ENCODE results near the gene MAP6D1. TPM values are rescaled to one million over a fixed set of nuclear protein-coding genes. Genes with fewer than 3 reads are reported as not detected.

Gene MAP6D1
- total RNA-seq, 1 experiment from 2014 or later, result 7.1 TPM

DNA sequence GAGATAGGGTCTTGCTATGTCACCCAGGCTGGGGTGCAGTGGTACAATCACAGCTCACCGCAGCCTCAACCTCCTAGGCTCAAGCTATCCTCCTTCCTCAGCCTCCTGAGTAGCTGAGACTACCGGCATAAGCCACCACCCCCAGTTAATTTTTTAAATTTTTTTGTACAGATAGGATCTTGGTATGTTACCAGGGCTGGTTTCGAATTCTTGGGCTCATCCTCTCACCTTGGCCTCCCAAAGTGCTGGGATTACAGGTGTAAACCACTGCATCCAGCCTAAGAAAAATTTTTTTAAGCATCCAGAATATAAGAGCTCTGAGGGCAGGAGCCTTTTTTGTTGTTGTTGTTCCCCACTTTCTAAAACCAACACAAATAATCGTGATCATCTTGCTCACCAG, 14.4 kb upstream of the MAP6D1 start:
- Histone ChIP-seq H3K23me2 (ENCODE audit: insufficient read length, low read depth, low read length, poor library complexity, severe bottlenecking) (no peaks in the 10 kb centered on the region), H3K4me2 (ENCODE audit: insufficient read depth, insufficient read length, low read length) (no peak overlapping the region), H3K56ac (ENCODE audit: insufficient read length, low read depth, low read length) (no peak overlapping the region), H4K8ac (replicated peaks; ENCODE audit: insufficient read length, low read depth, low read length) (no peak overlapping the region), H4K91ac (ENCODE audit: insufficient read length, low read depth, low read length) (no peak overlapping the region), H3K9ac (ENCODE audit: extremely low read depth, insufficient read length, low read length) (no peak overlapping the region), H3K27me3 (ENCODE audit: insufficient read depth, low read length) (no peaks in the 10 kb centered on the region), H3K27ac (ENCODE audit: insufficient read length, low read depth, low read length) (no peak overlapping the region), H3T11ph (ENCODE audit: low read length) (no peak overlapping the region), H2AFZ (ENCODE audit: low read length) (no peak overlapping the region), H3K23ac (ENCODE audit: insufficient read length, low read depth, low read length) (no peak overlapping the region), H2BK5ac (ENCODE audit: insufficient read length, low read length) (no peak overlapping the region), H2BK12ac (ENCODE audit: insufficient read length, low read depth, low read length) (no peak overlapping the region), H3K9me3 (ENCODE audit: control insufficient read depth, low read depth, low read length) (no peaks in the 10 kb centered on the region), H2AK5ac (ENCODE audit: insufficient read length, low read length) (no peak overlapping the region), H3K4me1 (ENCODE audit: insufficient read depth, low read length) (no peaks in the 10 kb centered on the region), H3K14ac (ENCODE audit: insufficient read depth, low read length) (no peak overlapping the region), H2BK20ac (ENCODE audit: low read depth, low read length, poor library complexity, severe bottlenecking) (no peak overlapping the region), H2BK15ac (ENCODE audit: low read depth, low read length) (no peak overlapping the region), H3K18ac (ENCODE audit: insufficient read length, low read depth, low read length) (no peak overlapping the region), H4K20me1 (ENCODE audit: control insufficient read depth, insufficient read depth, insufficient read length) (no peaks in the 10 kb centered on the region), H4K5ac (ENCODE audit: insufficient read length, low read depth, low read length) (no peak overlapping the region), H3K79me2 (ENCODE audit: insufficient read depth, low read length) (no peaks in the 10 kb centered on the region), H2BK120ac (ENCODE audit: low read depth, low read length, poor library complexity, severe bottlenecking) (no peak overlapping the region), H3K79me1 (ENCODE audit: insufficient read depth, low read depth, low read length, poor library complexity, severe bottlenecking) (no peaks in the 10 kb centered on the region), H3K4ac (ENCODE audit: low read depth, low read length) (no peak overlapping the region)
- no CpG with 5 or more reads among the region's 4 CpGs for WGBS (ENCODE audit: extremely low coverage, insufficient read length, low lambda C conversion rate)
- Mint-ChIP-seq H3K4me1 (no peaks in the 10 kb centered on the region), H3K36me3 (ENCODE audit: insufficient read depth in 1 of 3, low read depth in 3 of 3) (peaks cover 8 to 64% (median 54%) of the 10 kb centered on the region in 3 experiments; a peak in 6 of 7 replicates), H3K27ac (no peak overlapping the region), H3K4me3 (no peak overlapping the region), H3K9me3 (no peaks in the 10 kb centered on the region), H3K27me3 (ENCODE audit: low read depth) (no peaks in the 10 kb centered on the region)
- no peak for TF ChIP-seq CTCF (conservative IDR thresholded peaks at IDR 0.05)
- DNase-seq, result no peak

Data from H9 (cell line).